ENCODE data around the gene SLC36A1.

- TF ChIP-seq CTCF (IDR thresholded peaks at IDR 0.05; ENCODE audit: low read depth, low read length) (no peak), POLR2A (IDR thresholded peaks at IDR 0.05; ENCODE audit: extremely low read depth, insufficient read length) (no peak), MYC (IDR thresholded peaks at IDR 0.05; ENCODE audit: low read depth, low read length) (no peak), MAX (IDR thresholded peaks at IDR 0.05; ENCODE audit: low read depth, low read length) (no peak)
Measured at GRCh38 chr5:151528996-151529395, 81.6 kb downstream of the SLC36A1 start.

Measured in NB4 (cell line).